Subcutaneous abdominal adipose tissue (tissue), 5 donors: ENCODE measurements around the gene KCNJ6.
"Not testable (repeated sequence)": the region's sequence is repeated elsewhere in the genome, so short reads cannot be mapped to it uniquely, and the experiment has no call there.

Source experiments
- H3K27ac ChIP-seq: one replicate; pipeline ENCODE4 v1.7.0; 2013; ENCODE audit warnings: low read depth, mild to moderate bottlenecking, inconsistent platforms, low read length, moderate library complexity
- H3K27me3 ChIP-seq, 5 donors: one replicate each; pipeline ENCODE4 v1.7.0; 2013; ENCODE audit warnings: low read length in 5 of 5, inconsistent platforms in 1 of 5; ENCODE audit not compliant: control insufficient read depth in 5 of 5, insufficient read depth in 4 of 5
- H3K36me3 ChIP-seq, 5 donors: one replicate each; pipeline ENCODE4 v1.7.0; 2013; ENCODE audit warnings: low read length in 5 of 5; ENCODE audit not compliant: control insufficient read depth in 5 of 5, insufficient read depth in 5 of 5
- H3K4me1 ChIP-seq, 5 donors: one replicate each; pipeline ENCODE4 v1.7.0; 2013; ENCODE audit warnings: low read length in 5 of 5, mild to moderate bottlenecking in 3 of 5, moderate library complexity in 1 of 5; ENCODE audit not compliant: control insufficient read depth in 5 of 5, insufficient read depth in 5 of 5
- H3K4me3 ChIP-seq, 5 donors: one replicate each; pipeline ENCODE4 v1.7.0; 2013; ENCODE audit warnings: low read length in 5 of 5, low read depth in 1 of 5
- H3K9ac ChIP-seq, 5 donors: one replicate each; pipeline ENCODE4 v1.7.0; 2013; ENCODE audit warnings: low read length in 5 of 5, mild to moderate bottlenecking in 4 of 5, moderate library complexity in 3 of 5
- H3K9me3 ChIP-seq, 5 donors: one replicate each; pipeline ENCODE4 v1.7.0; 2013; ENCODE audit warnings: low read length in 5 of 5; ENCODE audit not compliant: control insufficient read depth in 5 of 5
- donor health status: healthy.
- donor health status: healthy.
- donor health status: healthy.
- donor health status: healthy.
- donor health status: healthy.

KCNJ6 gene

GRCh38 chr21:37668462-37669239, 247.6 kb downstream of the KCNJ6 start:
- no peak overlapping the region for H3K4me3 ChIP-seq
- peaks cover 0 to 10% (median 0%) of the 10 kb centered on the region in 5 donors for H3K27me3 ChIP-seq
- H3K9ac ChIP-seq: no peak overlapping the region
- no peak overlapping the region for H3K27ac ChIP-seq
- no peaks in the 10 kb centered on the region for H3K9me3 ChIP-seq
- no peaks in the 10 kb centered on the region for H3K36me3 ChIP-seq
- H3K4me1 ChIP-seq: peaks cover 0 to 21% (median 6%) of the 10 kb centered on the region in 5 donors

GRCh38 chr21:37667380-37667779, 248.9 kb downstream of the KCNJ6 start:
- Histone ChIP-seq H3K9ac (no peak overlapping the region), H3K4me1 (peaks cover 0 to 18% (median 6%) of the 10 kb centered on the region in 5 donors), H3K36me3 (no peaks in the 10 kb centered on the region), H3K27ac (no peak overlapping the region), H3K27me3 (peaks cover 0 to 8% (median 0%) of the 10 kb centered on the region in 5 donors), H3K9me3 (no peaks in the 10 kb centered on the region), H3K4me3 (no peak overlapping the region)

DNA sequence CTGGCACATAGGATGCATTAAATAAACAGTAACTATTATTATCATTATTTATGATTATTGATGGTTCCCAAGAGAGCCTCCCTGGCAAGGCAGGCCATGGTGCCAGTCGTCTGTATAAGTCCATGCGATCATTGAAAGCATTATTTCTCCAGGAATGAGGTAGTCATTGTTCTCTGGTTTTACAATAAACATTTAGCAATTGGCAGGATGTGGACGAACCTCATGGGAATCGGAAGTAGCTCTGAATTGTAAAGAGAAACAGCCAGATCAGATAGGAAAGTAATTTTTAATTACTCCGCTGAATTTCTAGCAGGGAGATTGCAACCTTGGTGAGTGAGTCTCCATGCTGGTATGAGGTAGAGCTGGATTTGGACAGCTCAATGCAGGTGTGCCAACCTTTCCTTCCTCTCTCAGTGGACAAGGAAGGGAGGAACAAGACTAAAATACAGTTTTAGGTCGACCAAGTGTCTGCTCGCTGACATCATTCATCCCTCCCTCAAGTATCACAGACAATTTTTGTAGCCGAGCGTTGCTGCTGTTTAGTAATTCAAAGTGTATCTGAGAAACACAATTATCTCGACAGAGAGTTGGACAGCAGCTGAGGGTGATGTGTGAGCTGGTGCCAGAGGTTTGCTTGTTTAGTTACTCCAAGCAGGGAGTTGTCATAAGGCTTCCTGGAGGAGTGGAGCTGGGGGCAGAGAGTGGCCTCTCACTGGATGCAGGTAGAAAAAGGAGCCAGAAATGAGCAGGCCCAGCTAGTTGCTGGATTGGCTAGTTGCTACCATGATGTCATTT, 250.8 kb downstream of the KCNJ6 start:
- no peak overlapping the region for H3K27ac ChIP-seq
- H3K36me3 ChIP-seq: no peaks in the 10 kb centered on the region
- H3K4me1 ChIP-seq: peaks cover 0 to 10% (median 6%) of the 10 kb centered on the region in 5 donors

GRCh38 chr21:37662227-37662626, 254.0 kb downstream of the KCNJ6 start:
- H3K36me3 ChIP-seq, H3K27ac ChIP-seq, H3K9me3 ChIP-seq, H3K27me3 ChIP-seq, H3K4me3 ChIP-seq, H3K9ac ChIP-seq: not testable (repeated sequence)
- H3K4me1 ChIP-seq: peaks cover 0 to 30% (median 9%) of the 10 kb centered on the region in 5 donors

More for the DNA sequence above, 250.8 kb downstream of the KCNJ6 start:
- Histone ChIP-seq H3K4me3 (no peak overlapping the region), H3K9ac (no peak overlapping the region), H3K27me3 (peaks cover 0 to 8% (median 0%) of the 10 kb centered on the region in 5 donors), H3K9me3 (no peaks in the 10 kb centered on the region)

DNA sequence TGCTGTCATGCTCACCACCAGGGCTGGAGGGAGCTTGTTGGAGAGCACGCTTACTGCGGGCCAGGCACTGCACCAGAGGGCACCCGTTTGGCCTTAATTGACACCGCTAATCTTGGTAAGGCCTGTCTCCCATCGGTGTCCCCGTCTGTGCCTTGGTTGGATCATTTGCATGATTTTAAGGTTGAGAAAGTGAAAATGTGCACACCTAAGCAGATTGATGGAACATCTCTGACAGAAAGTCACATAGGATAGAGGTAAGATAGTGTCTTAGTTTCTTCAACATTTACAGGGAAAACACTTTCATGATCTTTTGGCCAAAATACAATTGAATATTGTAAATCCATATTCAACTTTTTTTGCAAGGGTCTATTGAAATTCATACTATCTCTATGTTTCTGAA, 255.5 kb downstream of the KCNJ6 start:
- no peak overlapping the region for H3K27ac ChIP-seq
- peaks cover 0 to 3% (median 0%) of the 10 kb centered on the region in 5 donors for H3K27me3 ChIP-seq
- H3K4me3 ChIP-seq: no peak overlapping the region
- H3K4me1 ChIP-seq: peaks cover 0 to 24% (median 6%) of the 10 kb centered on the region in 5 donors
- no peaks in the 10 kb centered on the region for H3K36me3 ChIP-seq
- peaks cover 0 to 4% (median 0%) of the 10 kb centered on the region in 5 donors for H3K9me3 ChIP-seq
- no peak overlapping the region for H3K9ac ChIP-seq

DNA sequence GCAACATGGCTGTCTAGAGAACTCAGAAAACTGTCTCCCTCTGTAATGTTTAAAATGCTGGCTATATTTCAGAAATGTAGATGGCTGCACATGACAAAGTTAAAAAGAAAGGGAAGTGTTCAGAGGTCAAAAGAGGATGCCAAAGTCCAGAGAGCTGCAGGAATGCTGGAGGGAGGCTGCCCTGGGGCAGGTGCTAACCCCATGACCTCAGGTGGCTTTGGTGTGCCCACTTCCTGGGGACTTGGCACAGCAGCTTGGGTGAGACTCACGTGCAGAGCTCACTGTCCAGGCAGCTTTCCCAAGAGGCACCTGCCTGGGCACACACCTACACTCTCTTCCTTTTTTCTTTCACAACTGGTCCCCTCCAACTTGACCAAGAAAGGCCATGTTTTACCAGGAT, 256.4 kb downstream of the KCNJ6 start:
- no peak overlapping the region for H3K4me3 ChIP-seq

GRCh38 chr21:37658817-37659458, 257.3 kb downstream of the KCNJ6 start:
- H3K36me3 ChIP-seq: no peaks in the 10 kb centered on the region
- H3K27me3 ChIP-seq: peaks cover 0 to 2% (median 0%) of the 10 kb centered on the region in 5 donors
- H3K4me3 ChIP-seq: no peak overlapping the region
- peaks cover 0 to 4% (median 0%) of the 10 kb centered on the region in 5 donors for H3K9me3 ChIP-seq
- peaks cover 0 to 20% (median 2%) of the 10 kb centered on the region in 5 donors for H3K4me1 ChIP-seq
- no peak overlapping the region for H3K9ac ChIP-seq
- no peak overlapping the region for H3K27ac ChIP-seq

More for the DNA sequence above, 256.4 kb downstream of the KCNJ6 start:
- no peak overlapping the region for H3K9ac ChIP-seq
- peaks cover 0 to 4% (median 0%) of the 10 kb centered on the region in 5 donors for H3K9me3 ChIP-seq
- H3K27ac ChIP-seq: no peak overlapping the region
- H3K27me3 ChIP-seq: peaks cover 0 to 2% (median 0%) of the 10 kb centered on the region in 5 donors
- peaks cover 0 to 20% (median 2%) of the 10 kb centered on the region in 5 donors for H3K4me1 ChIP-seq
- no peaks in the 10 kb centered on the region for H3K36me3 ChIP-seq

GRCh38 chr21:37658121-37658816, 258.0 kb downstream of the KCNJ6 start:
- Histone ChIP-seq H3K9ac (no peak overlapping the region), H3K27ac (no peak overlapping the region), H3K4me3 (no peak overlapping the region), H3K4me1 (peaks cover 0 to 20% (median 2%) of the 10 kb centered on the region in 5 donors), H3K27me3 (peaks cover 0 to 2% (median 0%) of the 10 kb centered on the region in 5 donors), H3K9me3 (peaks cover 0 to 4% (median 0%) of the 10 kb centered on the region in 5 donors), H3K36me3 (no peaks in the 10 kb centered on the region)

- Histone ChIP-seq H3K27me3 (peaks cover 0 to 2% (median 0%) of the 10 kb centered on the region in 5 donors), H3K4me1 (peaks cover 0 to 20% (median 2%) of the 10 kb centered on the region in 5 donors), H3K9ac (no peak overlapping the region), H3K4me3 (no peak overlapping the region), H3K9me3 (peaks cover 0 to 4% (median 0%) of the 10 kb centered on the region in 5 donors), H3K27ac (no peak overlapping the region), H3K36me3 (no peaks in the 10 kb centered on the region)
Observed at GRCh38 chr21:37656899-37657298, 259.4 kb downstream of the KCNJ6 start.
